ENCODE measurements around the gene GSTM1.

DNA sequence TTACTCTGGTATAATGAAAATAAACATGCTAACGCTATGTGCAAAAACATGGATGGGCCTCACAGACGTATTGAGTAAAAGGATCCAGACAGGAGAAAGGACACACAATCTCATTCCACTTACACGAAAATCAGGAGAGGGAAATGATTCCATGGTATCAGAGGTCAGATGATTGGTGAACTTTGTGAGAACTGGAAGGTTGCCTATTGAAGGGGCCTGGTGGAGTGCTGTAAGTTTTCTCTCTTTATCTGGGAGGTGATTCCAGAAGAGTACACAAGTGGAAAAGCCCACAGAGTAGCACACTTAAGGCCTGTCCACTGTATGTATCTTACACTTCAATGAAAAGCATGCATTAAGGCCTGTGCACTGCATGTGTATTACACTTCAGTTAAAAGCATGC is 10.2 kb upstream of the GSTM1 start:
- TF ChIP-seq CTCF (IDR thresholded peaks at IDR 0.05; ENCODE audit: extremely low read depth in 1 of 2, insufficient read depth in 1 of 2, low read depth in 1 of 2, low read length in 2 of 2) (no peak), POLR2A (IDR thresholded peaks at IDR 0.05; ENCODE audit: low read depth, low read length) (no peak), EZH2 (IDR thresholded peaks at IDR 0.05; ENCODE audit: borderline replicate concordance, low read depth, low read length, severe bottlenecking) (no peak)

Data from endothelial cell of umbilical vein (primary cell).